GM18526 (cell line): Measurements from ENCODE around the gene OR51E2.

ENCODE experiments used
- POLR2A ChIP-seq: IDR thresholded peaks from 3 replicates; pipeline ENCODE4 v1.6.1; 2011; ENCODE audit not compliant: insufficient read length; ENCODE audit errors: extremely low read depth

The OR51E2 gene

GRCh38 chr11:4636962-4637661, 60.5 kb downstream of the OR51E2 start, which contains the start of gene OR51D1:
Gene OR51D1 (plus strand): TSS chr11:4637477. CDS start chr11:4639791, 2,314 bp downstream.
- TF ChIP-seq POLR2A, result no peak

GRCh38 chr11:4636136-4636535, 61.5 kb downstream of the OR51E2 start:
- no peak for TF ChIP-seq POLR2A
